Small intestine (tissue), 7 donors: ENCODE measurements around the gene ST6GALNAC6. TPM values are rescaled to one million over a fixed set of nuclear protein-coding genes. Genes with fewer than 3 reads are reported as not detected.

Experiments used
- DNase-seq, 2 donors: peaks; one replicate each; pipeline versions ENCODE4 v3.0.0 to v3.0.0-alpha.2; 2013
- FAIRE-seq: peaks from 2 replicates; lab custom pipeline; 2012; peaks lifted over from hg19 to GRCh38; lab: Jason Lieb, UNC
- H3K27ac ChIP-seq, 3 donors: one replicate each; pipeline ENCODE4 v1.5.1; 2013; ENCODE audit warnings: low read length in 2 of 3, mild to moderate bottlenecking in 2 of 3, control low read depth in 1 of 3, inconsistent platforms in 1 of 3, low read depth in 1 of 3, moderate library complexity in 1 of 3
- H3K27me3 ChIP-seq, 3 donors: one replicate each; pipeline ENCODE4 v1.6.1; 2013; ENCODE audit warnings: low read length in 3 of 3, inconsistent platforms in 1 of 3; ENCODE audit not compliant: control insufficient read depth in 3 of 3, insufficient read depth in 3 of 3
- H3K36me3 ChIP-seq, 3 donors: one replicate each; pipeline ENCODE4 v1.6.1; 2013; ENCODE audit warnings: low read length in 3 of 3, inconsistent platforms in 1 of 3, low read depth in 1 of 3, mild to moderate bottlenecking in 1 of 3, moderate library complexity in 1 of 3; ENCODE audit not compliant: control insufficient read depth in 3 of 3, insufficient read depth in 2 of 3
- H3K4me1 ChIP-seq, 3 donors: one replicate each; pipeline ENCODE4 v1.6.1; 2013; ENCODE audit warnings: low read length in 2 of 3, inconsistent platforms in 1 of 3, low read depth in 1 of 3, mild to moderate bottlenecking in 1 of 3, moderate library complexity in 1 of 3; ENCODE audit not compliant: control insufficient read depth in 3 of 3, insufficient read depth in 2 of 3
- H3K4me3 ChIP-seq, 3 donors: one replicate each; pipeline ENCODE4 v1.5.1; 2013; ENCODE audit warnings: low read length in 3 of 3, control low read depth in 1 of 3, inconsistent platforms in 1 of 3, low read depth in 1 of 3, mild to moderate bottlenecking in 1 of 3, moderate library complexity in 1 of 3
- H3K9me3 ChIP-seq, 2 donors: one replicate each; pipeline ENCODE4 v1.6.1; 2013; ENCODE audit warnings: low read depth in 1 of 2, low read length in 1 of 2; ENCODE audit not compliant: control insufficient read depth in 2 of 2, insufficient read depth in 1 of 2
- WGBS, 3 donors: extraction: QIAGEN DNeasy Blood & Tissue Kit; methylation state at CpG; one replicate each; pipeline ENCODE4 v1.1.7; 2013; 5-methylcytosine and 5-hydroxymethylcytosine counted together
- polyA plus RNA-seq, 4 donors: library from polyadenylated mRNA; stranded (reverse) in 3 of 4; unstranded in 1 of 4; fragments of 200-250 nt in 3 of 4; fragments of 120-200 nt in 1 of 4; gene quantifications; one replicate each; pipeline versions ENCODE4 v1.2.1 to v1.2.3, GENCODE V29; 2013
- donor health status: healthy with polysubstance abuse.
- donor health status: control.
- donor health status: control.
- donor health status: Bipolar disorder and iron deficiency.
- donor health status: healthy.

ST6GALNAC6 gene
- polyA plus RNA-seq, 4 donors, result 2.2 to 31.8 (median 11.8) TPM

DNA sequence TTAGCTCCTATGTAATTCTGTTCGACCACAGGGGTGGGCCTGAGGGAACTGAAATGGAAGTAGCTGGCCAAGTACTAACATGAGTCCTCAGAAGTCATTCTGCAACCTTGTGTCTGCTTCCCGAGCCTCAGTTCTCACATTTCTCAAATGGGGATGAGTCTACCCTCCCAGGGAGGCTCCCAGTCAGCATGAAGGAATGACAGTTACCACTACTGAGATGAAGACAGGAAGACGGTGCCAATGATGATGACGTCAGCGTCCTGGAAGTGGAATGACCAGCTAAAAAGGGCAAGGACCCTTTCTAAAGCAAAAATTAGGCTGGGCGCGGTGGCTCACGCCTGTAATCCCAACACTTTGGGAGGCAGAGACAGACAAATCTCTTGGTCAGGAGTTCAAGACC is 24.4 kb upstream of the ST6GALNAC6 start:
- Histone ChIP-seq H3K4me3 (no peak overlapping the region), H3K36me3 (no peaks in the 10 kb centered on the region), H3K27me3 (peaks cover 3 to 53% (median 3%) of the 10 kb centered on the region in 3 donors), H3K27ac (no peak overlapping the region), H3K9me3 (no peaks in the 10 kb centered on the region), H3K4me1 (peaks cover 0 to 19% (median 8%) of the 10 kb centered on the region in 3 donors)
- 65 to 79% (median 66%) methylated on average over 8 of the region's 8 CpGs for WGBS, 3 donors
- FAIRE-seq (no peak), DNase-seq (no peak)

DNA sequence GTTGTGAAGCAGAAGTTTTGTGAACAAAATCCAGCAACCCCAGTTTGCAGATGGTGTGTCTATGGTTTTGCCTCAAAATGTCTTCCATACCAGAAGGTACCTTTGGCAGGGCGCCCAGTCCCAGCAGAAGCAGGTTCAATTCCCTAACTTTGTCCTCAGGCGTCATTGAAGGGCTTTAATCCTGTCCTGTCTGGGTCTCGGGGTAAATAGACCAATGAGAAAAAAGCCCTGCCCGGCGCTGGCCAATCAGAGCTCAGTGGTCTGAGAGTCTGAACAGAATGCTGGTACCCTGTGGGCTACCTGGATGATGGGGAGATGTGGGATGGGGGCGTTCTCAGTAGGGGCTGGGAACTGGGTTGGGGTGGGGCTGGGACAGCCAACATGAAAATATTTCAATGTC is 23.6 kb upstream of the ST6GALNAC6 start:
- peaks cover 0 to 17% (median 13%) of the 10 kb centered on the region in 3 donors for H3K4me1 ChIP-seq
- no peaks in the 10 kb centered on the region for H3K36me3 ChIP-seq
- WGBS, 3 donors, result 41 to 54% (median 49%) methylated on average over 6 of the region's 6 CpGs
- no peak overlapping the region for H3K4me3 ChIP-seq
- FAIRE-seq (no peak), DNase-seq (no peak)
- peaks cover 0 to 46% (median 3%) of the 10 kb centered on the region in 3 donors for H3K27me3 ChIP-seq
- H3K27ac ChIP-seq, result no peak overlapping the region
- H3K9me3 ChIP-seq, result no peaks in the 10 kb centered on the region

DNA sequence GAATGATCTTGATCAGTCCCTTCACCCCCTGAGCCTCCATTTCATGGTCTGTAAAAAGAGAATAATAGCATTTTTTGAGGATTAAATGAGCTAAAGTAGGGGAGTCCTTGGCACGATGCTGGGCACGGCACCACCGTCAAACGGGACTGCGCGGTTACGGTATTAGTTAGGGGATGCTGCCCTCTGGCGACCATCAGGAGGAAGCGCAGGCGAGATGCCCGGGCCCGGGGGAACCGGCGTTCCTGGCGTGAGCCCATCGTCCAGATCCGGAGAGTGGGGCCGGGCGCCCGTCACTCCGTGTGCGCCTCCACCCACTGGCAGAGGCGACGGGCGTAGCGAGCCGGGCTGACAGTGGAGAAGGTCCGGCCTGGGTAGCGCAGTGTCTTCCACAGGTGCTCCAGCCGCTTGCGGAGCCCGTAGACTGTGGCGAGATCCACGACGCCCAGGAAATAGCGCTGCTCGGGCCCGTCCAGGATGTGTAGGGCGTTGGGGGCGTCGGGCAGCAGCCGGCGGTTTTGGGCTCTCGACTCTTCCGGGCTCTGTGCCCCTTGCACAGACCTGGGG is 22.2 kb upstream of the ST6GALNAC6 start:
- Histone ChIP-seq H3K9me3 (no peaks in the 10 kb centered on the region), H3K27ac (no peak overlapping the region), H3K27me3 (peaks cover 0 to 33% (median under 1%) of the 10 kb centered on the region in 3 donors), H3K4me1 (peaks cover 0 to 11% (median 8%) of the 10 kb centered on the region in 3 donors), H3K36me3 (no peaks in the 10 kb centered on the region), H3K4me3 (no peak overlapping the region)
- FAIRE-seq (no peak), DNase-seq (peak; percentile 53 to 69)
- WGBS, 3 donors, result 1 to 11% (median 6%) methylated on average over 27 to 45 of the region's 45 CpGs

DNA sequence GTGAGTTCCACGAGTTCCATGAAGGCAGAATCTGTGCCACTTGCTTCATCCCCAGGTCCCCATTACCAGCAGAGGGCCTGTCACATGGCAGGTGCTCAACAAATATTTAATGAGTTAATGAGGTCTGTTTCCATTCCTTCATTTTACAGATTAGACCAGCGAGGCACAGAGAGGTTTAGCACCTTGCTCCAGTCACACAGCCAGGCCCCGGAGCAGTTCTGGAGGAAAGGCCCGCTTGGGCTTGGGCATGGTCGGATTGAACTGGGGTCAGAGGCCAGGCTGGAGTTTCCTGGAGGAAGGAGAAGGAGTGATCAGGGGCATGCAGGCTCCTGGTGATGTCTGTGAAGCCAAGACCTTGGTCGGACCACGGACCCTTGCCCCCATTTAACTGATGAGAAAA is 21.4 kb upstream of the ST6GALNAC6 start:
- Histone ChIP-seq H3K4me1 (peaks cover 0 to 19% (median 8%) of the 10 kb centered on the region in 3 donors), H3K27me3 (peaks cover 0 to 25% (median 0%) of the 10 kb centered on the region in 3 donors), H3K4me3 (no peak overlapping the region), H3K36me3 (peaks cover 0 to 2% (median 0%) of the 10 kb centered on the region in 3 donors), H3K9me3 (no peaks in the 10 kb centered on the region), H3K27ac (no peak overlapping the region)
- no peak for DNase-seq
- WGBS, 3 donors, result 80 to 87% (median 81%) methylated on average over 7 of the region's 7 CpGs
- FAIRE-seq, result no peak

GRCh38 chr9:127919253-127919815 is 19.9 kb upstream of the ST6GALNAC6 start:
- peaks cover 0 to 2% (median 0%) of the 10 kb centered on the region in 3 donors for H3K36me3 ChIP-seq
- DNase-seq, result peak; percentile 45 to 96
- no peak for FAIRE-seq
- H3K27me3 ChIP-seq, result peaks cover 0 to 13% (median 0%) of the 10 kb centered on the region in 3 donors
- H3K4me3 ChIP-seq, result no peak overlapping the region
- peaks cover 0 to 31% (median 12%) of the 10 kb centered on the region in 3 donors for H3K4me1 ChIP-seq
- H3K9me3 ChIP-seq, result no peaks in the 10 kb centered on the region
- 9 to 42% (median 33%) methylated on average over 8 of the region's 8 CpGs for WGBS, 3 donors
- peak overlapping the region in 2 of 3 donors; percentile 44 to 51 for H3K27ac ChIP-seq

GRCh38 chr9:127918183-127919107 is 19.0 kb upstream of the ST6GALNAC6 start:
- Histone ChIP-seq H3K4me1 (peaks cover 0 to 31% (median 12%) of the 10 kb centered on the region in 3 donors), H3K9me3 (no peaks in the 10 kb centered on the region), H3K27ac (peak overlapping the region in 2 of 3 donors; percentile 36 to 44), H3K36me3 (peaks cover 0 to 5% (median 0%) of the 10 kb centered on the region in 3 donors), H3K4me3 (no peak overlapping the region), H3K27me3 (peaks cover 0 to 13% (median 0%) of the 10 kb centered on the region in 3 donors)
- FAIRE-seq (no peak), DNase-seq (no peak)
- 73 to 84% (median 84%) methylated on average over 7 to 8 of the region's 8 CpGs for WGBS, 3 donors

GRCh38 chr9:127917603-127918002 is 18.2 kb upstream of the ST6GALNAC6 start:
- WGBS, 3 donors, result 60 to 71% (median 65%) methylated on average over 6 of the region's 6 CpGs

More at GRCh38 chr9:127917603-127918002, 18.2 kb upstream of the ST6GALNAC6 start:
- Histone ChIP-seq H3K9me3 (no peaks in the 10 kb centered on the region), H3K4me3 (no peak overlapping the region), H3K27me3 (peaks cover 0 to 6% (median 0%) of the 10 kb centered on the region in 3 donors), H3K36me3 (peaks cover 0 to 6% (median 0%) of the 10 kb centered on the region in 3 donors), H3K4me1 (peaks cover 0 to 36% (median 12%) of the 10 kb centered on the region in 3 donors), H3K27ac (peak overlapping the region in 1 of 3 donors; percentile 26)
- DNase-seq (no peak), FAIRE-seq (no peak)
